Measurements from ENCODE around the gene KCNC3.

DNA sequence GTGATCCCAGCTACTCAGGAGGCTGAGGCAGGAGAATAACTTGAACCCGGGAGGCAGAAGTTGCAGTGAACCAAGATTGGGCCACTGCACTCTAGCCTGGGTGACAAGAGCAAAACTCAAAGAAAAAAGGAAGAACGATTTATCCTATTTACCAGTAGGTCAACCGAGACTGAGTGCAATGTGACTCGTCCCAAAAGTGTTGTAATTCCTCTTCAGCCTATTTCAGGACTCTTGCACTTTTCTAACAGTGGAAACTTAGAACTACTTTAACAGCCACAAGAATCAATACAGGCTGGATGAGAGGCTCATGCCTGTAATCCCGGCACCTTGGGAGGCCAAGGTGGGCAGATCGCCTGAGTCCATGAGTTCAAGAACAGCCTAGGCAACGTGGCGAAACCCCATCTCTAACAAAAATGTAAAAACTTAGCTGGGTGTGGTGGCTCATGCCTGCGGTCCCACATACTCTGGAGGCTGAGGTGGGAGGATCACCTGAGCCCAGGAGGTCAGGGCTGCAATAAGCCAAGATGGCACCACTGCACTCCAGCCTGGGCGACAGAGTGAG, 42.8 kb upstream of the KCNC3 start:
- TF ChIP-seq JUNB (IDR thresholded peaks at IDR 0.05) (no peak), RFX5 (IDR thresholded peaks at IDR 0.05; ENCODE audit: low read depth, low read length) (no peak), NRF1 (conservative IDR thresholded peaks at IDR 0.05; ENCODE audit: low read depth, low read length) (no peak), RB1 (IDR thresholded peaks at IDR 0.05; ENCODE audit: borderline replicate concordance) (no peak), HDAC6 (IDR thresholded peaks at IDR 0.05; ENCODE audit: unreplicated experiment) (no peak), JUND (IDR thresholded peaks at IDR 0.05; ENCODE audit: low read depth, low read length) (no peak), SUZ12 (IDR thresholded peaks at IDR 0.05; ENCODE audit: unreplicated experiment) (no peak), CREM (IDR thresholded peaks at IDR 0.05; ENCODE audit: low read depth) (no peak), CHD2 (IDR thresholded peaks at IDR 0.05; ENCODE audit: borderline replicate concordance, low read depth, low read length) (no peak)
- TF ChIP-seq, protein P1, sequence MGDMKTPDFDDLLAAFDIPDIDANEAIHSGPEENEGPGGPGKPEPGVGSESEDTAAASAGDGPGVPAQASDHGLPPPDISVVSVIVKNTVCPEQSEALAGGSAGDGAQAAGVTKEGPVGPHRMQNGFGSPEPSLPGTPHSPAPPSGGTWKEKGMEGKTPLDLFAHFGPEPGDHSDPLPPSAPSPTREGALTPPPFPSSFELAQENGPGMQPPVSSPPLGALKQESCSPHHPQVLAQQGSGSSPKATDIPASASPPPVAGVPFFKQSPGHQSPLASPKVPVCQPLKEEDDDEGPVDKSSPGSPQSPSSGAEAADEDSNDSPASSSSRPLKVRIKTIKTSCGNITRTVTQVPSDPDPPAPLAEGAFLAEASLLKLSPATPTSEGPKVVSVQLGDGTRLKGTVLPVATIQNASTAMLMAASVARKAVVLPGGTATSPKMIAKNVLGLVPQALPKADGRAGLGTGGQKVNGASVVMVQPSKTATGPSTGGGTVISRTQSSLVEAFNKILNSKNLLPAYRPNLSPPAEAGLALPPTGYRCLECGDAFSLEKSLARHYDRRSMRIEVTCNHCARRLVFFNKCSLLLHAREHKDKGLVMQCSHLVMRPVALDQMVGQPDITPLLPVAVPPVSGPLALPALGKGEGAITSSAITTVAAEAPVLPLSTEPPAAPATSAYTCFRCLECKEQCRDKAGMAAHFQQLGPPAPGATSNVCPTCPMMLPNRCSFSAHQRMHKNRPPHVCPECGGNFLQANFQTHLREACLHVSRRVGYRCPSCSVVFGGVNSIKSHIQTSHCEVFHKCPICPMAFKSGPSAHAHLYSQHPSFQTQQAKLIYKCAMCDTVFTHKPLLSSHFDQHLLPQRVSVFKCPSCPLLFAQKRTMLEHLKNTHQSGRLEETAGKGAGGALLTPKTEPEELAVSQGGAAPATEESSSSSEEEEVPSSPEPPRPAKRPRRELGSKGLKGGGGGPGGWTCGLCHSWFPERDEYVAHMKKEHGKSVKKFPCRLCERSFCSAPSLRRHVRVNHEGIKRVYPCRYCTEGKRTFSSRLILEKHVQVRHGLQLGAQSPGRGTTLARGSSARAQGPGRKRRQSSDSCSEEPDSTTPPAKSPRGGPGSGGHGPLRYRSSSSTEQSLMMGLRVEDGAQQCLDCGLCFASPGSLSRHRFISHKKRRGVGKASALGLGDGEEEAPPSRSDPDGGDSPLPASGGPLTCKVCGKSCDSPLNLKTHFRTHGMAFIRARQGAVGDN (IDR thresholded peaks at IDR 0.05) = no peak
- TF ChIP-seq, protein P2, sequence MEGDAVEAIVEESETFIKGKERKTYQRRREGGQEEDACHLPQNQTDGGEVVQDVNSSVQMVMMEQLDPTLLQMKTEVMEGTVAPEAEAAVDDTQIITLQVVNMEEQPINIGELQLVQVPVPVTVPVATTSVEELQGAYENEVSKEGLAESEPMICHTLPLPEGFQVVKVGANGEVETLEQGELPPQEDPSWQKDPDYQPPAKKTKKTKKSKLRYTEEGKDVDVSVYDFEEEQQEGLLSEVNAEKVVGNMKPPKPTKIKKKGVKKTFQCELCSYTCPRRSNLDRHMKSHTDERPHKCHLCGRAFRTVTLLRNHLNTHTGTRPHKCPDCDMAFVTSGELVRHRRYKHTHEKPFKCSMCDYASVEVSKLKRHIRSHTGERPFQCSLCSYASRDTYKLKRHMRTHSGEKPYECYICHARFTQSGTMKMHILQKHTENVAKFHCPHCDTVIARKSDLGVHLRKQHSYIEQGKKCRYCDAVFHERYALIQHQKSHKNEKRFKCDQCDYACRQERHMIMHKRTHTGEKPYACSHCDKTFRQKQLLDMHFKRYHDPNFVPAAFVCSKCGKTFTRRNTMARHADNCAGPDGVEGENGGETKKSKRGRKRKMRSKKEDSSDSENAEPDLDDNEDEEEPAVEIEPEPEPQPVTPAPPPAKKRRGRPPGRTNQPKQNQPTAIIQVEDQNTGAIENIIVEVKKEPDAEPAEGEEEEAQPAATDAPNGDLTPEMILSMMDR (IDR thresholded peaks at IDR 0.05 in 2 of 3, conservative IDR thresholded peaks at IDR 0.05 in 1 of 3; ENCODE audit: control insufficient read depth in 2 of 3, extremely low read depth in 1 of 3, insufficient read depth in 1 of 3, low read depth in 3 of 3, low read length in 3 of 3) = no peak
- TF ChIP-seq, protein P3, sequence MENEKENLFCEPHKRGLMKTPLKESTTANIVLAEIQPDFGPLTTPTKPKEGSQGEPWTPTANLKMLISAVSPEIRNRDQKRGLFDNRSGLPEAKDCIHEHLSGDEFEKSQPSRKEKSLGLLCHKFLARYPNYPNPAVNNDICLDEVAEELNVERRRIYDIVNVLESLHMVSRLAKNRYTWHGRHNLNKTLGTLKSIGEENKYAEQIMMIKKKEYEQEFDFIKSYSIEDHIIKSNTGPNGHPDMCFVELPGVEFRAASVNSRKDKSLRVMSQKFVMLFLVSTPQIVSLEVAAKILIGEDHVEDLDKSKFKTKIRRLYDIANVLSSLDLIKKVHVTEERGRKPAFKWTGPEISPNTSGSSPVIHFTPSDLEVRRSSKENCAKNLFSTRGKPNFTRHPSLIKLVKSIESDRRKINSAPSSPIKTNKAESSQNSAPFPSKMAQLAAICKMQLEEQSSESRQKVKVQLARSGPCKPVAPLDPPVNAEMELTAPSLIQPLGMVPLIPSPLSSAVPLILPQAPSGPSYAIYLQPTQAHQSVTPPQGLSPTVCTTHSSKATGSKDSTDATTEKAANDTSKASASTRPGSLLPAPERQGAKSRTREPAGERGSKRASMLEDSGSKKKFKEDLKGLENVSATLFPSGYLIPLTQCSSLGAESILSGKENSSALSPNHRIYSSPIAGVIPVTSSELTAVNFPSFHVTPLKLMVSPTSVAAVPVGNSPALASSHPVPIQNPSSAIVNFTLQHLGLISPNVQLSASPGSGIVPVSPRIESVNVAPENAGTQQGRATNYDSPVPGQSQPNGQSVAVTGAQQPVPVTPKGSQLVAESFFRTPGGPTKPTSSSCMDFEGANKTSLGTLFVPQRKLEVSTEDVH (IDR thresholded peaks at IDR 0.05; ENCODE audit: low read depth, partially characterized antibody) = no peak
